ENCODE results near the gene FAM241B. TPM values are rescaled to one million over a fixed set of nuclear protein-coding genes. Genes with fewer than 3 reads are reported as not detected.

The FAM241B gene
- total RNA-seq, 2 experiments from 2014 or later: 5.4 to 6.1 TPM

DNA sequence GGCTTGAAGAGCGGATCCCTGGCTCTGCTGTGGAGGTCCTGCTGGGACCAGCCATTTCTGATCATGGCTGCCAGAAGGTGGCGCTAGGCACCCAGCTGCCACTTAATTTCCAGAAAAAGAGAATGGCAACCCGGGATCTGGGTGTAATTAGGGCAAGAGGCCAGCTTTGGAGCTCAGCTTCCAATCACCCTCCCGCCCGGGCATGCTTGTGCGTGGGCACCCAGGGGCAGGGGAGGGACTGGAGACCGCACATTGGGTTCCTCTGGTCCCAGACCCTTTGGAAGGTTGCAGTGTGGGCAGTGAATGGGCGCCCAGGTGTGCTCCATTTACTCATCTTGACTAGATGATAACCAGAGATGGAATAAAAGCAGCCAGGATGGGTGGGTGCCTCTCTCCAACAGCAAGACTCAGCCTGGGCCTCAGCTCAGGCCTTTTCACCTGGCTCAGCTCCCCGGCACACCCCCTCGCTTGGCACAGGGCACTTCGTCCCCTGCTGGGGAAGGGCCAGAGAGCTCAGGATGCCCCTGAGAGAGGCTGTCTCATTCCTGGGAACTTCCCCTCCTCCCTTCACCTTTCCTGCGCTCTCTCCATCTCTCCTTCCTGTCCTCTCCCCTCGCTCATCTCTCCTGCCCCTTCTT, 14.7 kb downstream of the FAM241B start:
- DNase-seq: peak; percentile 64
- Mint-ChIP-seq H3K4me1 (ENCODE audit: low read depth) (peaks cover 2% of the 10 kb centered on the region), H3K36me3 (ENCODE audit: low read depth) (no peaks in the 10 kb centered on the region), H3K27ac (no peak overlapping the region), H3K27me3 (ENCODE audit: low read depth) (peaks cover 4% of the 10 kb centered on the region), H3K9me3 (ENCODE audit: insufficient read depth) (no peaks in the 10 kb centered on the region), H3K4me3 (no peak overlapping the region)
- ChIA-PET CTCF (interaction anchor here (0.8 to 14.9 kb wide), 11 partner anchors 9 to 314 kb away, joined by 3 to 314 read pairs (median 7); partner anchors contain the start of gene FAM241B), POLR2A (no interaction called here)
- peak; percentile 57 for ATAC-seq

DNA sequence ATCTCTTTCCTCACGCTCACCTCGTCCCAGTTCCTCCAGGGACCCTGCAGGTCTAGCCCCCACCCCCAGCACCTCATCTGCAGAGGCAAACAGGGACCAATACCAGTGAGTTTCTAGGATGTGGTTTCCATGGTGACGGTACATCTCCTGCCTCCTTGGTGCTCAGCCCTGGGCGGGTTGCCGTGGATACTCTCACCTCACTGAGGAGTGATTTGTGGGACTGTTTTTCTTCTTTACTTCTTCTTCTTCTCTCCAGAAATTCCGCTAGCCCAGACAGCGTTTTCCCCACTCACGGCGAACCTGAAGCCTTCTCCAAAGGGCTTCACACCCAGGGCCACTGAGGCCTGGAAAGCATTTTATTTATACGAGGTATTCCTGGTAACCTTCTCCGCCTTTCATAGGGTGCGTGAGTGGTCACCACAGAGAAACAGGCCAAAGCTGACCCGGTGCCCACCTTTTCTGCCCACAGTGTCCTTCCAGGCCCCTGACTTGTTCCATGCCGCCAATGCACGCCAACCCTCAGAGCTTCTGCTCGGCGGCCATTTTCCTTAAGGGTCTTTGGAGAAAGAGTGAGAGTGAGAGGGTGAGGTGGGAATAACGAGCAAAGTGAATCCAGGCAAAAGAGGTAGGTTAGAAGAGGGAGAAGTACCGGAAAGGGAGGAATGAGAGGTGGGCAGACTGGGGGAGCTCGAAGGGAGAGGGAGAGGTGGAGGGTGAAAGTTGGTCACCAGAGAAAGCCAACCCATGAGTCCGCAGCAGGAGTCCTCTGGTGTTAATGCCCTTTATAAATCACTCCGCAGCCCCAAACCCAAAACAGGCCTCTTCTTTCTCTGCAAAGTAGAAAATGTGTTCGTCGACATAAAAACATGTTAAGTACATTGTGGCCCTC, 15.5 kb downstream of the FAM241B start:
- ATAC-seq (no peak), DNase-seq (no peak)
- Mint-ChIP-seq H3K36me3 (ENCODE audit: low read depth) (no peaks in the 10 kb centered on the region), H3K27me3 (ENCODE audit: low read depth) (peaks cover 4% of the 10 kb centered on the region), H3K4me3 (no peak overlapping the region), H3K4me1 (ENCODE audit: low read depth) (peaks cover 10% of the 10 kb centered on the region), H3K27ac (peak overlapping the region; percentile 5), H3K9me3 (ENCODE audit: insufficient read depth) (no peaks in the 10 kb centered on the region)
- CTCF ChIA-PET: interaction anchor here (0.8 to 14.9 kb wide), 13 partner anchors 8 to 314 kb away, joined by 3 to 314 read pairs (median 7); partner anchors contain the start of gene FAM241B
- POLR2A ChIA-PET: no interaction called here

- Mint-ChIP-seq H3K36me3 (ENCODE audit: low read depth) (no peaks in the 10 kb centered on the region), H3K4me3 (no peak overlapping the region), H3K27me3 (ENCODE audit: low read depth) (peaks cover 3% of the 10 kb centered on the region), H3K27ac (no peak overlapping the region), H3K4me1 (ENCODE audit: low read depth) (peaks cover 18% of the 10 kb centered on the region), H3K9me3 (ENCODE audit: insufficient read depth) (no peaks in the 10 kb centered on the region)
- ChIA-PET CTCF (interaction anchor here (0.5 to 8.5 kb wide), 8 partner anchors 9 to 268 kb away, joined by 3 to 85 read pairs (median 8); no protein-coding TSS in a partner anchor), POLR2A (interaction anchor here (0.6 kb wide), 1 partner anchor 71 kb away, joined by 3 read pairs; no protein-coding TSS in a partner anchor)
- DNase-seq (no peak), ATAC-seq (no peak)
These were observed 16.4 kb downstream of the FAM241B start for GRCh38 chr10:69646185-69647060.

DNA sequence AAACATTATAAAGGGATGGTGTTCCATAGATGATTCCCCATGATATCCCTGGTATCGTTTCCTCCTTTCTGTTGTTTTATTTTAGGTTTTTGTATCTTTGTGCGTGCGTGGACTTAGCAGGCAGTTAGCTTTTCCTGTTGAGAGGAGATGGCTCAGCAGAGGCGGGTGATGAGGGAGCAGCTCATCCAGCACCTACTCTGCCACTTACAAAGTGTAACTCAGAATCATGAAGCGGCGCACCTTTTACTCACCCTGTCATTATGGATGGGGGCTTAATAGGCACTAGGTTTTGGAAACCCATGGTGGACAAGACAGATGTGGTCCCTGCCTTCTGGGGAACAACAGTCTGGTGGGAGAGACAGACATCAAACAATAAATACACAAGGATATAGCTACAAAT, 17.1 kb downstream of the FAM241B start:
- ATAC-seq: no peak
- POLR2A ChIA-PET: no interaction called here
- CTCF ChIA-PET: interaction anchor here (0.5 to 8.5 kb wide), 7 partner anchors 10 to 267 kb away, joined by 3 to 85 read pairs (median 6); no protein-coding TSS in a partner anchor
- no peaks in the 10 kb centered on the region for H3K9me3 Mint-ChIP-seq (ENCODE audit: insufficient read depth)
- H3K27me3 Mint-ChIP-seq (ENCODE audit: low read depth): peaks cover 3% of the 10 kb centered on the region
- DNase-seq: no peak
- H3K27ac Mint-ChIP-seq: no peak overlapping the region
- peaks cover 25% of the 10 kb centered on the region for H3K4me1 Mint-ChIP-seq (ENCODE audit: low read depth)
- no peaks in the 10 kb centered on the region for H3K36me3 Mint-ChIP-seq (ENCODE audit: low read depth)
- H3K4me3 Mint-ChIP-seq: no peak overlapping the region

DNA sequence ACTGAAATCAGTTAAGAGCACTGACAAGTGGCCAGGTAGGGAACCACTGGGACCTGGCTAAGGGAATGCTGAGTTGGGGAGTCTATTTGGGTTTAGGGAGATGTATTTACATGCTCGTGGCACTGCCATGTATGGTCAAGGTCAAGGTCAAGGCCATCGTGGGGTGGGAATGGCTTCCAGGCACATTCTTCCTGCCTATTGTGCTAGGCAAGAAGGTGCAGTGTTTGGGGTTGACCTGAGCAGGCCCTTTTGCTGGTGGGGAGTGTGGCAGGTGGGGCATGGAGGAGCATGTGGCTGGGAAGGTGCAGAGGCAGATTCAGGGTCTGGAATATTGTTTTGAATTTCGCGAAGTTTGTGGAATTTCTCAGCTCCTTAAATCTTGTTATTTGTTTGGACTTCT, 17.8 kb downstream of the FAM241B start:
- DNase-seq: no peak
- no peak for ATAC-seq
- ChIA-PET CTCF (interaction anchor here (1.5 to 8.5 kb wide), 3 partner anchors 10 to 132 kb away, joined by 5 to 85 read pairs (median 15); no protein-coding TSS in a partner anchor), POLR2A (interaction anchor here (0.7 kb wide), 1 partner anchor 14 kb away, joined by 3 read pairs; no protein-coding TSS in a partner anchor)
- Mint-ChIP-seq H3K4me1 (ENCODE audit: low read depth) (peaks cover 29% of the 10 kb centered on the region), H3K27me3 (ENCODE audit: low read depth) (peaks cover under 1% of the 10 kb centered on the region), H3K27ac (no peak overlapping the region), H3K4me3 (no peak overlapping the region), H3K9me3 (ENCODE audit: insufficient read depth) (no peaks in the 10 kb centered on the region), H3K36me3 (ENCODE audit: low read depth) (no peaks in the 10 kb centered on the region)

DNA sequence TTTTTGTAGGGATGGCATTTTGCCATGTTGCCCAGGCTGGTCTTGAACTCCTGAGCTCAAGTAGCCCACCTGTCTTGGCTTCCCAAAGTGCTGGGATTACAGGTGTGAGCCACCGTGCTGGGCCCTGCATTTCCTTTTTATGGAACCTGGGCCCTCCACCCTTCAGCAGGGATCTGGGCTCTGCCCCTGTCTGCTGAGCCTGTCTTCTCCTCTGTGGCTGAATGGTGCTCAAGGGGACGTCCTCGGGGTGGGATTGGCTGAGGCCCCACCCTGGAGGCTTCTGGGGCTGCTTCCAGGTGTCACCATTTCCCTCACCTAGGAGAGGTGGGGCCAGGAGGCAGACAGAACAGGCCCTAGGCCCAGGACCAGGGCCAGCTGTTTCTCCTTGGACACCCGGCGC, 18.4 kb downstream of the FAM241B start:
- CTCF ChIA-PET: interaction anchor here (1.5 to 8.5 kb wide), 2 partner anchors 11 to 68 kb away, joined by 5 to 85 read pairs; no protein-coding TSS in a partner anchor
- Mint-ChIP-seq H3K4me3 (no peak overlapping the region), H3K27ac (no peak overlapping the region), H3K36me3 (ENCODE audit: low read depth) (peaks cover 2% of the 10 kb centered on the region), H3K4me1 (ENCODE audit: low read depth) (peaks cover 29% of the 10 kb centered on the region), H3K9me3 (ENCODE audit: insufficient read depth) (no peaks in the 10 kb centered on the region), H3K27me3 (ENCODE audit: low read depth) (no peaks in the 10 kb centered on the region)
- no peak for ATAC-seq
- POLR2A ChIA-PET: interaction anchor here (0.7 kb wide), 1 partner anchor 14 kb away, joined by 3 read pairs; no protein-coding TSS in a partner anchor
- no peak for DNase-seq

- Mint-ChIP-seq H3K4me3 (no peak overlapping the region), H3K36me3 (ENCODE audit: low read depth) (peaks cover 3% of the 10 kb centered on the region), H3K4me1 (ENCODE audit: low read depth) (peaks cover 33% of the 10 kb centered on the region), H3K27ac (peak overlapping the region; percentile 74), H3K27me3 (ENCODE audit: low read depth) (no peaks in the 10 kb centered on the region), H3K9me3 (ENCODE audit: insufficient read depth) (no peaks in the 10 kb centered on the region)
- ChIA-PET POLR2A (no interaction called here), CTCF (interaction anchor here (1.3 to 2.0 kb wide), 3 partner anchors 13 to 242 kb away, joined by 4 to 11 read pairs (median 4); no protein-coding TSS in a partner anchor)
- DNase-seq (no peak), ATAC-seq (no peak)
These were observed 19.9 kb downstream of the FAM241B start for GRCh38 chr10:69649786-69650550.

- peaks cover 33% of the 10 kb centered on the region for H3K4me1 Mint-ChIP-seq (ENCODE audit: low read depth)
- peaks cover 1% of the 10 kb centered on the region for H3K27me3 Mint-ChIP-seq (ENCODE audit: low read depth)
- H3K27ac Mint-ChIP-seq: peak overlapping the region; percentile 74
- H3K9me3 Mint-ChIP-seq (ENCODE audit: insufficient read depth): no peaks in the 10 kb centered on the region
- CTCF ChIA-PET: interaction anchor here (0.9 to 2.0 kb wide), 6 partner anchors 13 to 243 kb away, joined by 3 to 11 read pairs (median 4); no protein-coding TSS in a partner anchor
- POLR2A ChIA-PET: interaction anchor here (0.6 kb wide), 1 partner anchor 19 kb away, joined by 3 read pairs; no protein-coding TSS in a partner anchor
- peak; percentile 31 for ATAC-seq
- peak; percentile 56 for DNase-seq
- H3K36me3 Mint-ChIP-seq (ENCODE audit: low read depth): peaks cover 3% of the 10 kb centered on the region
- H3K4me3 Mint-ChIP-seq: no peak overlapping the region
These were observed 20.7 kb downstream of the FAM241B start for GRCh38 chr10:69650589-69651261.

GRCh38 chr10:69651362-69651761, 21.3 kb downstream of the FAM241B start:
- POLR2A ChIA-PET: interaction anchor here (0.6 kb wide), 1 partner anchor 19 kb away, joined by 3 read pairs; no protein-coding TSS in a partner anchor
- no peaks in the 10 kb centered on the region for H3K9me3 Mint-ChIP-seq (ENCODE audit: insufficient read depth)
- peaks cover 3% of the 10 kb centered on the region for H3K36me3 Mint-ChIP-seq (ENCODE audit: low read depth)
- peaks cover 2% of the 10 kb centered on the region for H3K27me3 Mint-ChIP-seq (ENCODE audit: low read depth)
- peaks cover 33% of the 10 kb centered on the region for H3K4me1 Mint-ChIP-seq (ENCODE audit: low read depth)
- peak overlapping the region; percentile 74 for H3K27ac Mint-ChIP-seq
- H3K4me3 Mint-ChIP-seq: no peak overlapping the region
- DNase-seq (no peak), ATAC-seq (peak; percentile 51)
- CTCF ChIA-PET: interaction anchor here (0.9 to 2.0 kb wide), 6 partner anchors 14 to 243 kb away, joined by 3 to 11 read pairs (median 4); no protein-coding TSS in a partner anchor
